ENCODE measurements around the gene RBBP8.

RBBP8 gene

DNA sequence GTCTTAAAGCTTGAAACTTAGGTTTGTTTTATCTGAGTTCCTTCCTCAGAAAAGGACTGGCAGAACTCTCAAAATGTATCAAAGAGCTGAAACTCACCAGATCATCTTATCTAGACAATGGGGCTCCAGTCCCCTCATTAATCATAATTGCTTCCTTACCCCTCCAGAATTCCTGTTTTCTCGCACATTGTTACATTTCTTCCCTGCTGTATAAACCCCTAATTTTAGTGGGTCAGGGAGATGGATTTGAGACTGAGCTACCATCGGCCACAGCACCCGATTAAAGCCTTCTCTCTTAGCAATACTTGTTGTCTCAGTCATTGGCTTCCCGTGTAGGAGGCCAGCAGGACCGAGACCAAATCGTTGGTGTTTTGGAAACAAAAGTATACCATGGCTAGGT lies 130.4 kb downstream of the RBBP8 start:
- DNase-seq (ENCODE audit: low read depth): no peak

DNA sequence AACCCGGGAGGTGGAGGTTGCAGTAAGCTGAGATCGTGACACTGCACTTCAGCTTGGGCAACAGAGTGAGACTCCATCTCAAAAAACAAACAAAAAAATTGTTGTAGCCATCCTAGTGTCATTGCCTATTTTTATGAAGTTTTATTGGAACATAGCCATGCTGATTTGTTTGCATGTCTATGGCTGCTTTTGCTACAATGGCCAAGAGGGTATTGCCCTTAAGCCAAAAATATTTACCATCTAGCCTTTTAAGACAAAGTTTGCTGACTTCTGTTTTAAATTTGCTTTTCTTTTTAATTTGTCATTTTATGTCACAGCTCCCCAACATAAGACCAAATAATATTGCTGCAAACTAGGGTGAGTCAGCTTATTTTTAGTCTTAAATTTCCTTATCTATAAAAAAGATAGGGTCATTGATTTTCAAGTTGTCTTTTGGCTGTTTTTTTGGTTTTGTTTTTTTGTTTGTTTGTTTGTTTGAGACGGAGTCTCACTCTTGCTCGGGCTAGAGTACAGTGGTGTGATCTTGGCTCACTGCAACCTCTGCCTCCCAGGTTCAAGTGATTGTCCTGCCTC lies 132.2 kb downstream of the RBBP8 start:
- DNase-seq (ENCODE audit: low read depth): no peak

DNA sequence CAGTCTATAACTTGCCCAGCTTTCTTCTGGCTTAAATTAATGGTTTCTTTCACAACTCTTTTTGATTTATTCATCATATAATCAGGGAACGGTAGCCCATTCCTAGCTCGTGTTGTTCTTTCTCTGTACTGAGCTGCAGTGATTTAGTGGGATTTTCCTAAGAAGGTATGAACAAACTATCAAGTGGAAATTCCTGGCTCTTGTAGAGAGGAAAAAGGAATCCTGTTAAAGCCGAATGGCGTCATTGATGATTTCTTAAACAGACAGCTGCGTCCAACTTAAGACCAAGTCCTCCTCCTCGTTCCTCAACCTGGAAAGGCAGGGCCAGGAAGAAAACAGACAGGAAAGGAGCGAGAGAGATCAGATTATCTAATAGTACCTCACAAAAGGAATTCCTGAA lies 132.9 kb downstream of the RBBP8 start:
- no peak for DNase-seq (ENCODE audit: low read depth)

DNA sequence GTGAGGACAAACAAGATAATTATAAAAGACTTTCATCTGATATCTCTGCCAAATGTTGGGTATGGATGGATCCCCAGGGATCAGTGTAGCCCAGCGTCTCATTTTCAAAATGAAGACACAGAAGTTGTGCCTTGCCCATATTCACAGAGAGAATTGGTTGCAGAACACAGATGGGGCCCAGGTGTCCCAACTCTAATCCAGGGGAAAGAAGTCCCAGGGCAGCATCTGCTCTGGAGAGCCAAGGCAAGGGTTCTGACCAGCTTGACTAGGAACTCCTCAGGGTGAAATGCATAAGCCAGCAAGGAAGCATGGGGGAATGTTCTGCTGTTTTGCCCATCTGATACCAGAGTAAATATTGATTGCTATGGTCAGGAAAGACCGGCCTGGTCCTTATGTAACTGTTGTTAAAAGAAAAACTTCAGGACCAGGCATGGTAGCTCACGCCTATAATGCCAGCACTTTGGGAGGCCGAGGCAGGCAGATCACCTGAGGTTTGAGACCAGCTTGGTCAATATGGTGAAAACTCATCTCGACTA lies 133.4 kb downstream of the RBBP8 start:
- no peak for DNase-seq (ENCODE audit: low read depth)

DNA sequence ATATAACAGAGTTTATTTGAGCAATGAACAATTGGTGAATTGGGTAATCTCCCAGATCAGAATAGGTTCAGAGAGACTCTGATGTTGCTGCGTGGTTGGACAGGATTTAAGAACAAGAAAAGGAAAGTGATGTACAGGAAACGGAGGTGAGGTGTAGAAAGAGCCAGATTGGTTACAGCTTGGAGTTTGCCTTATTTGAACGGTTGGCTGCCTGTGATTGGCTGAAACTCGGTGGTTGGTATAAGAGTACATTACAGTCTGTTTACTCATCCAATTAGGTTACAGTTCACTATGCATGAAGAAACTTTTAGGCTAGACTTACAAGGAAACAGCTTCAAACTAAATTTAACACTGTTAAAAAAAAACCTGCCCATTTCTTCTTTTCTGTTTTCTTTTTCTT lies 134.1 kb downstream of the RBBP8 start:
- no peak for DNase-seq (ENCODE audit: low read depth)

DNA sequence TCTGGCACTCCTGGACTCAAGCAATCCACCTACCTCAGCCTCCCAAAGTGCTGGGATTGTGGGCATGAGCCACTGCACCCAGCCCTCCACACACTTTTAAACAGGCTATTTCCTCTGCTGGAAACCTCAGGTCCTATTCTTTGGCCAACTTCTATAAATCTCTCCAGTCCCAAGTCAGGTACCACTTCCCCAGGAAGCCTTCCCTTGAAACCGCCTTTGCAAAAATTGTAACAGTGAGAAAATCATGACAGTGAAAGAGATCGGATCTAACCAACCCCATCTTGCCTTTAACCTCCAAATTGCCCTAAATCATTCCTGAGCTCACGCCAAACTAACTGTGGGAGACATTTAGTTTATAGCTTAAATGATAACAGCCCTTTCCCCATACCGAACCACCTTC lies 134.9 kb downstream of the RBBP8 start:
- no peak for DNase-seq (ENCODE audit: low read depth)

DNA sequence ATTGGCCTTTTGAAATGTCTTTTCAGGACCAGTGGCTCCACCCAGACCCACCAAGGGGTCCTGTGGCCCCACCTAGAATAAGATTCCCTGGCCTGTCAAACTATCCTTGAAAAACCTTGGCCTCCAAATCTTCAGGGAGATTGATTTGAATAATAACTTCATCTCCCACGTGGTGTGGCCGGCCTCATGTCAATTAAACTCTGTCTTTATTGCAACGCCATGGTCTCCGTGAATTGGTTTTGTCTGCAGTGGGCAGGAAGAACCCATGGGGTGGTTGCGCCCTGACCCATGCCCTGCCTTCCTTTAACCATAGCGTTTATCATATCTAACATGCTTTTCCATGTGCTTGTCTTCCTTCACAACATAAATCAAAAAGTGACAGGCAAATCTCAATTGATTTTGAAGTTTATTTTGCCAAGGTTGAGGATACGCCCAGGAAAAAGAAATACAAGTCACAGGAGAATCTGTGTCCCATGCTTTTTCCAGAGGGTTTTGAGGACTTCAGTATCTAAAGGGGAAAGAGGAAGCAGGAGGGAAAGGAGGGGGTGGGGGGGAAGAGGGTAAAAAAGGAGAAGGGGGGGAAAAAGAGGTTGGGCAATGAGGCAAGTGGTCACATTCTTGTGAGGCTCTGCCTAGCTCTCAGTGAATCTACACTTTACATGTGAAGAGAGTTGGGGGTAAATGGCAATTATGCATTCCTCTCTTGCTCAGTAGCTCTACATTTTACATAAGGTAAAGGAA lies 135.6 kb downstream of the RBBP8 start:
- no peak for DNase-seq (ENCODE audit: low read depth)

DNA sequence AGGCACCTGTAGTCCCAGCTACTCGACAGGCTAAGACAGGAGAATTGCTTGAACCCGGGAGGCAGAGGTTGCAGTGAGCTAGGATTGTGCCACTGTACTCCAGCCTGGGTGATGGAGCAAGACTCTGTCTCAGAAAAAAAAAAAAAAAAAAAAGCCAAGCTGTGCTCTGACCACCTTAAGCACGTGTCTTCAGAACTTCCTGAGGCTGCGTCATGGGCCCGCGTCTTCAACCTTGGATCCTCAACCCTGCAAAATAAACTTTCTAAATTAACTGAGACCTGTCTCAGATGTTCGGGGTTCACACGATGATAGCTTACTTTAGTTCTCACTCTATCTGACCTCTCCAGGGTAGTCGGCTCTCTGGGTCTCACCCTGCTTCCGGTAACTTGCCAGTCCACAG lies 136.4 kb downstream of the RBBP8 start:
- DNase-seq (ENCODE audit: low read depth): no peak

DNA sequence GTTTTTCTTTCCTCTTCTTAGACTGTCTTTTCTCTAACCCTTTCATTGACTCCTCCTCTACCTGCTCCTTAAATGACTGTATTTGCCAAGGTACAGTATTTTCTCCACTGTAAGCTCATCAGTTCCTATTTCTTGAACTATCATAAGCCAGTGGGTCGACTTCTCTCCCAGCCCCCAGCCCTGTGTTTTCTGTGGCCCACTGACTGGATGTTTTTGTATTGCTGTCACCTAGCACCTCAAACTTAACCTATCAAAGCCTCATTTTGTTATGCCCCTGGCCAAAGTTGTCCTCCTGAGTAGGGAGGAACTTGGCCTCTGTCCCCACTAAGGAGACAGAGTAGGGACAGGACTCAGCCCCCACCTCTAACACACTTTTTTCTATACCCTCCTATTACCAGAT lies 136.8 kb downstream of the RBBP8 start:
- no peak for DNase-seq (ENCODE audit: low read depth)

DNA sequence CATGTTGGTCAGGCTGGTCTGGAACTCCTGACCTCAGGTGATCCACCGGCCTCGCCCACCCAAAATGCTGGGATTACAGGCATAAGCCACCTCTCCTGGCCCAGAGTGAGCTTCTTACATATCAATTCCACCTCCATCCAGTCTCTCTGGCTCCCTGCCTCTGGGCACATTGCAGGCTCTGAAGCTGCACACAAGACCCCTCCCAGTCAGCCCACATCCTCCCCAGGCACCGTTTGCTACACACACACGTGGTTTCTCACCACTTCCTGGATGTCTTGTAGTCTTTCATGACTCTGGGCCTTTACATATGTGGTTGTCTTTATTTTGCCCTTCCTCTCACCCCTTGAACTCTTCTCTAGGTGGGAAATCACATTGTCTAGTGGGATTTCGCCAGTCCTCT lies 138.2 kb downstream of the RBBP8 start:
- peak; percentile 65 for DNase-seq (ENCODE audit: low read depth)

DNA sequence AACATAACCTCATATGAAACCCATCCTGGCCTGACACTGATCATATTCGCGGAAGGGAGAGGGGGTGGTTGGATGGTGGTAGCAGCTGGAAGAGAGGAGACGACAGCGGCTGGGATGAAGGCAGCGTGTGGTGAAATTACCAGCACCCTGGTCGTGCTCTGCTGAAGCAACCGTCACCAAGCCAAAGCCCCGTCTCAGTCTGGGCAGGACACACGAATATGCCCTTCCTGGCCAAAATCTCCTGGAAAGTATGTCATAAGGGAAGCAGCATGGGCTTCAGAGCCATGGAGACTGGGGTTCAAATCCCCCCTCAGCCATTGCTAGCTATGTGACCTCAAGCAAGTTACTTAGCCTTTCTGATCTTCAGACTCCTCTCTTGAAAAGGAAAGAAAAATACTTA lies 139.0 kb downstream of the RBBP8 start:
- DNase-seq (ENCODE audit: low read depth): no peak

DNA sequence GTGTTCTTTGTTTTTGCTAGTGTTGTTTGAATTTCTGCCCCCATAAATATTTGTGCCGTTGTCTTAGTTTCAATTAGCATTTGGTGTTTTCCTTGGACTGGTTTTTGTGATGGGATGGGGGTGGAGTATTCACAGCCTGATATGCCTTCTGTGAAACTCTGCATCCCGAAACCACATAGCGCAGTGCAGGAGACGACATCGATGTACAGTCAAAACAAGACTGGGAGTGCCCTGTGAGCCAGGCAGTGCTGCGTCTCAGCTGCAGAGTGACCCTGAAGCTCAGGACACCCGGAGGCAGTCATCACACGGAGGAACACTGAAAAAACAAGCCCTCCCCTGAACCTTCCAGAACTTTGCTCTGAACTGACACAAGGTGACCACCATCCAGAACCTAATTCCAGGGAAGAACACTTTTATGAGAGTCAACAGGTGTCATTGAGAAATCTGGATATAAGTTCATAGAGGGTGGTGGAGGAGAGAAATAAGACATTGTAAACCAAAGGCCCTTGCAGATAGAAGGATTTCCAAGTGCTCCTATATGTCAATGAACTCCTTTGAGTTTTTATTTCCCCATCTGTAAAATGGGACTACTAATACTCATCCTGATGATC lies 141.0 kb downstream of the RBBP8 start:
- no peak for DNase-seq (ENCODE audit: low read depth)

Data from activated T-cell treated with anti-CD3 and anti-CD28 coated beads for 24 hours (primary cell).